Right atrium auricular region (tissue), 2 donors: Measurements from ENCODE around the gene SORCS3. TPM values are rescaled to one million over a fixed set of nuclear protein-coding genes. Genes with fewer than 3 reads are reported as not detected.

ENCODE experiments used
- DNase-seq: peaks from one replicate; pipeline ENCODE4 v3.0.0-alpha.2; 2019; ENCODE audit warnings: low spot score
- H3K27ac ChIP-seq, 2 donors: fragments of 200-600 bp; sonication (generic); 1 replicate in 1 of 2; 2 replicates in 1 of 2; pipeline ENCODE4 v1.5.1; 2016 to 2019
- H3K27me3 ChIP-seq, 2 donors: fragments of 200-600 bp; sonication (generic); one replicate each; pipeline versions ENCODE4 v1.5.1 to v1.6.0; 2017 to 2019
- H3K36me3 ChIP-seq: fragments of 200-600 bp; sonication (generic); one replicate; pipeline ENCODE4 v1.5.1; 2016
- H3K4me1 ChIP-seq, 2 donors: fragments of 200-600 bp; sonication (generic); one replicate each; pipeline versions ENCODE4 v1.5.1 to v1.6.0; 2017 to 2019
- H3K4me3 ChIP-seq, 2 donors: fragments of 200-600 bp; sonication (generic); 1 replicate in 1 of 2; 2 replicates in 1 of 2; pipeline ENCODE4 v1.5.1; 2017 to 2019; ENCODE audit warnings: mild to moderate bottlenecking in 1 of 2, moderate library complexity in 1 of 2
- H3K9me3 ChIP-seq, 2 donors: fragments of 200-600 bp; sonication (generic); one replicate each; pipeline ENCODE4 v1.5.1; 2019
- total RNA-seq, 2 donors: library from RNA; depleted of rRNA; stranded (reverse); fragments of >200 nt; gene quantifications; one replicate each; pipeline ENCODE4 v1.1.0, GENCODE V29; 2016
- TF ChIP-seq, protein P1 (sequence below), 2 donors: fragments of 200-600 bp; sonication (generic); IDR thresholded peaks; one replicate each; pipeline ENCODE4 v1.5.1; 2019; ENCODE audit warnings: antibody characterized with exemption in 2 of 2

Gene SORCS3
- total RNA-seq, 2 donors from 2014 or later = 0.07 TPM; not detected in 1

DNA sequence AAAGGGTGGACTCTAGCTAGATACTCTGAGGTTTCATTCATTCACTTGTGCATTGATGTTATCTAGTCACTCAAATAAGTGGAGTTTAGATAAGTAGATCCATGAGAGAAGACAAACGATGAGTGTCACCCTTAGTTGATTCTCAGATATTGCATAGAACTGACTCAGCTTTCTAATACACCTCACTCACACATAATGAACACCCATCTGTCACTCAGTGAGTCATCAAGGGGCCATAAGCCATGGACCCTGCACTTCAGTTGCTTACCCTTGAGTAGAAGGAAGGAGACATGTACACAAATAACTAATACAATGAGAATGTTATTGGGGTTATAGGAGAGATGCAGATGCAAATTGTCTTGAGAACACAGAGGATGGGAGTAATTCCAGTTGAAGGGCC is 163.8 kb downstream of the SORCS3 start:
- TF ChIP-seq, protein P1, sequence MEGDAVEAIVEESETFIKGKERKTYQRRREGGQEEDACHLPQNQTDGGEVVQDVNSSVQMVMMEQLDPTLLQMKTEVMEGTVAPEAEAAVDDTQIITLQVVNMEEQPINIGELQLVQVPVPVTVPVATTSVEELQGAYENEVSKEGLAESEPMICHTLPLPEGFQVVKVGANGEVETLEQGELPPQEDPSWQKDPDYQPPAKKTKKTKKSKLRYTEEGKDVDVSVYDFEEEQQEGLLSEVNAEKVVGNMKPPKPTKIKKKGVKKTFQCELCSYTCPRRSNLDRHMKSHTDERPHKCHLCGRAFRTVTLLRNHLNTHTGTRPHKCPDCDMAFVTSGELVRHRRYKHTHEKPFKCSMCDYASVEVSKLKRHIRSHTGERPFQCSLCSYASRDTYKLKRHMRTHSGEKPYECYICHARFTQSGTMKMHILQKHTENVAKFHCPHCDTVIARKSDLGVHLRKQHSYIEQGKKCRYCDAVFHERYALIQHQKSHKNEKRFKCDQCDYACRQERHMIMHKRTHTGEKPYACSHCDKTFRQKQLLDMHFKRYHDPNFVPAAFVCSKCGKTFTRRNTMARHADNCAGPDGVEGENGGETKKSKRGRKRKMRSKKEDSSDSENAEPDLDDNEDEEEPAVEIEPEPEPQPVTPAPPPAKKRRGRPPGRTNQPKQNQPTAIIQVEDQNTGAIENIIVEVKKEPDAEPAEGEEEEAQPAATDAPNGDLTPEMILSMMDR (IDR thresholded peaks at IDR 0.05) = no peak
- no peak overlapping the region for H3K4me3 ChIP-seq
- no peaks in the 10 kb centered on the region for H3K27me3 ChIP-seq
- H3K4me1 ChIP-seq = no peaks in the 10 kb centered on the region
- no peaks in the 10 kb centered on the region for H3K9me3 ChIP-seq
- H3K36me3 ChIP-seq = no peaks in the 10 kb centered on the region
- H3K27ac ChIP-seq = no peak overlapping the region
- DNase-seq = no peak

DNA sequence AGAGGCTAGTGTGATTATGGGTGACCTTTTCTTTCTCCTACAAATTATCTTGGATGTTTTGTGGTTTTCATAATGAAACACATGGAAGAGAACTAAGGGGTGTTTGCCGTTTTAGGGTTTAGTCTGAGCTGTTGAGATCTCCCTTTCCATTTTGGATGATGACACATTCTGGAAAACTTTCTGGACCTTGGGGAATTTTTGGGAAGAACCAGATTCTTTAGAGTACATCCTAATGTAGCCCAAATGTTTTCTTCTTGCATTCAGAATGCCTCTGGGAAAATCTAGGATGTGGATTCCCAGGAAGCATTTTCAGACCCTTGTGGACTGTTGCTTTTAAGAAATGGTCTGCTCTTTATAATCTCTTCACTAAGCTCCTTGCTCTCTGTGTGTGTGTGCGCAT is 165.7 kb downstream of the SORCS3 start:
- no peak for DNase-seq
- TF ChIP-seq, protein P1 (IDR thresholded peaks at IDR 0.05) = no peak
- Histone ChIP-seq H3K4me3 (no peak overlapping the region), H3K36me3 (no peaks in the 10 kb centered on the region), H3K4me1 (no peaks in the 10 kb centered on the region), H3K9me3 (no peaks in the 10 kb centered on the region), H3K27me3 (no peaks in the 10 kb centered on the region), H3K27ac (no peak overlapping the region)

- Histone ChIP-seq H3K9me3 (no peaks in the 10 kb centered on the region), H3K27me3 (no peaks in the 10 kb centered on the region), H3K36me3 (no peaks in the 10 kb centered on the region), H3K4me1 (no peaks in the 10 kb centered on the region), H3K4me3 (no peak overlapping the region), H3K27ac (no peak overlapping the region)
- DNase-seq = no peak
- TF ChIP-seq, protein P1 (IDR thresholded peaks at IDR 0.05) = no peak
Observed at GRCh38 chr10:104807581-104808310, 166.7 kb downstream of the SORCS3 start.

DNA sequence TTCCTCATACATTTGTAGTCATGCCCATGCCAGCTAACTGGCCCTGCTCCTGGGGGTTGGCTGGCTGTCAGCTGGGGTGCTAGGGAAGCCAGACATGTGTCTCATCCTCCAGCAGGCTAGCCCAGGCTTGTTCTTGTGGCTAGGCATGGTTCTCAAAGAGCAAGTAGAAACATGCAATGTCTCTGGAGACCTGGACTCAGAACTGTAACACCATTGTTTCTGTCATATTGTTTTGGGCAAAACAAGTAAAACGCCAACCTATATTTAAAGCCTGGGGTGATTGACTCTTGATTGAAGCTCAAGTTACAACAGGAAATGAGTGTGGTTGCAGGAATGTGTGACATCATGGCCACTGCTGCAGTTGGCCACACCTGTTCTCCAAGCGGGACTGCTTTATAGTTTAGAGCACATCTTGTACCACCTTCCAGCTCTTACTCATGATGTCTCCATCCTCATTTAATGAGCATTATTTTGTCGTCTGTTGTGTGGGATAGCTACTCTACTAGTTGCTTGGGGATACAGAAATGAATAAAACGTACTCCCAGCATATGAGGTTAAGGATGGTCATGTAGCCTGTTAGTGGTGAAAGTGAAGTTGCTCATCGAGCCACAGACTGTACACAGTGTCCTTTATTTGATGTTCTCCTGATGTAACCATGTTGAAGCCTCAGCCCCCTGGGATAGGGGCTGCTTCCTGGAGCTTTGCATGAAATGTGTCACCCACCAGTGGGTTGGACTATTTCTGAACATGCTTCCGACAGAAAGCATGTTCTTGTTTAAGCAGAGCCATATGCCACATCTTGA is 168.4 kb downstream of the SORCS3 start:
- TF ChIP-seq, protein P1 (IDR thresholded peaks at IDR 0.05) = no peak
- Histone ChIP-seq H3K27me3 (no peaks in the 10 kb centered on the region), H3K4me1 (no peaks in the 10 kb centered on the region), H3K27ac (no peak overlapping the region), H3K36me3 (no peaks in the 10 kb centered on the region), H3K4me3 (no peak overlapping the region), H3K9me3 (no peaks in the 10 kb centered on the region)
- DNase-seq = no peak

GRCh38 chr10:104811166-104811565 is 170.1 kb downstream of the SORCS3 start:
- Histone ChIP-seq H3K4me1 (no peaks in the 10 kb centered on the region), H3K27me3 (no peaks in the 10 kb centered on the region), H3K36me3 (no peaks in the 10 kb centered on the region), H3K27ac (no peak overlapping the region), H3K9me3 (no peaks in the 10 kb centered on the region), H3K4me3 (no peak overlapping the region)
- TF ChIP-seq, protein P1 (IDR thresholded peaks at IDR 0.05) = no peak
- no peak for DNase-seq
